BLaER1 (cell line): ENCODE data around the gene TLE2.

Source experiments
- H3K27ac ChIP-seq: shearing (Covaris generic); formaldehyde crosslinking; 2 replicates; pipeline ENCODE4 v1.8.1; 2022
- H3K27me3 ChIP-seq: shearing (Covaris generic); formaldehyde crosslinking; 2 replicates; pipeline ENCODE4 v1.8.1; 2022
- H3K36me3 ChIP-seq: shearing (Covaris generic); formaldehyde crosslinking; 2 replicates; pipeline ENCODE4 v1.8.1; 2022
- H3K4me1 ChIP-seq: shearing (Covaris generic); formaldehyde crosslinking; 2 replicates; pipeline ENCODE4 v1.8.1; 2022
- H3K4me2 ChIP-seq: shearing (Covaris generic); formaldehyde crosslinking; 2 replicates; pipeline ENCODE4 v1.8.1; 2022
- H3K4me3 ChIP-seq: shearing (Covaris generic); formaldehyde crosslinking; 2 replicates; pipeline ENCODE4 v1.8.1; 2022
- H3K9ac ChIP-seq: shearing (Covaris generic); formaldehyde crosslinking; 2 replicates; pipeline ENCODE4 v1.8.1; 2022
- H3K9me3 ChIP-seq: shearing (Covaris generic); formaldehyde crosslinking; 2 replicates; pipeline ENCODE4 v1.8.1; 2022
- H4K20me1 ChIP-seq: shearing (Covaris generic); formaldehyde crosslinking; 2 replicates; pipeline ENCODE4 v1.8.1; 2022
- Cebpa-rat ChIP-seq: shearing (Covaris generic); IDR thresholded peaks from 2 replicates; pipeline ENCODE4 v1.8.1; 2022

The TLE2 gene

DNA sequence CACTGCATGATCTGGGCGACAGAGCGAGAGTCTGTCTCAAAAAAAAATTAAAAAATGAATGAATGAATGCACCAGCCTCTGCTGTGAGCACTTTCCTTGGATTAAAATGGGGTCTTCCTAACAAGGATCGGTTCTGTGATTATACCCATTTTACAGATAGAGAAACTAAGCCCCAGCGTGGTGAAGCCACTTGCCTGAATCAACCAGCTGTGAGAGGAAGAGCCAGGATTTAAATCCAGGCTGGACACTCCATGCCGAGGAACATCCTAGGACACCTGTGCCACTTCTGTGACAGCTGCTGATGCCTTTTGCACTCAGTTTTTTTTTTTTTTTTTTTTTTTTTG lies 19.1 kb upstream of the TLE2 start:
- H3K4me2 ChIP-seq = peak overlapping the region; percentile 87
- H3K27me3 ChIP-seq = no peaks in the 10 kb centered on the region
- no peaks in the 10 kb centered on the region for H3K9me3 ChIP-seq
- peak overlapping the region; percentile 61; the same call in 1 of the 2 replicates for H3K4me3 ChIP-seq
- peaks cover 14% of the 10 kb centered on the region for H3K36me3 ChIP-seq
- 0 out of 2 replicates have a peak overlapping the region, but pooled peaks have one; percentile 60 for H3K9ac ChIP-seq
- TF ChIP-seq Cebpa-rat = no peak
- H3K27ac ChIP-seq = no peak overlapping the region
- peaks cover 53% of the 10 kb centered on the region for H3K4me1 ChIP-seq
- peaks cover 7% of the 10 kb centered on the region for H4K20me1 ChIP-seq

DNA sequence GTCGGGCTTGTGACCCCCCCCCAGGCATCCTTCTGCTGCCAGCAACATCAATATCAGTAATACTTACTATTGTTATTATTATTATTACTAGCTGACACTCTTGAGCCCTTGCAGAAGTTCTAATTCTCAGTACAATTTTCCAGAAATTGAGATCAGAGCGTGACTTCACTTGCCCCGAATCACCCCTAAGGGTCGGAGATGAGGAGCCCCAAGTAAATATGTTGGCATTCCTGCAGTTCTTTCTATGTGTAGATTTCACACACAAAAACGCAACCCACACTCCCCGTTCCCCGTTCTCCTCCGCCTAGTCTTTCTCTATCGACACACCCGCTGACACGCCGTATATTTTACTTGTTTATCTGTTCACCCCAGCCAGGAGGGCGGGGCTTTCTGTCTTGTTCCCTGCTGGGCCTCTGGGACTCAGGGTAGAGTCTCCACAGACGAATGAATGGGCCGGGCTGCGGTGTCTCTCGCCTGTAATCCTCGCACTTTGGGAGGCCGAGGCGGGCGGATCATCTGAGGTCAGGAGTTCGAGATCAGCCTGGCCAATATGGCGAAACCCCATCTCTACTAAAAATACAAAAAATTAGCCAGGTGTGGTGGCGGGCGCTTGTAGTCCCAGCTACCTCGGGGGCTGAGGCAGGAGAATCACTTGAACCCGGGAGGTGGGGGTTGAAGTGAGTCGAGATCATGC lies 18.6 kb upstream of the TLE2 start:
- no peak for TF ChIP-seq Cebpa-rat
- H4K20me1 ChIP-seq = peaks cover 2% of the 10 kb centered on the region
- no peaks in the 10 kb centered on the region for H3K27me3 ChIP-seq
- H3K4me2 ChIP-seq = peak overlapping the region; percentile 87
- H3K4me3 ChIP-seq = peak overlapping the region; percentile 61
- H3K9me3 ChIP-seq = no peaks in the 10 kb centered on the region
- peaks cover 54% of the 10 kb centered on the region for H3K4me1 ChIP-seq
- H3K36me3 ChIP-seq = peaks cover 9% of the 10 kb centered on the region
- H3K27ac ChIP-seq = 0 out of 2 replicates have a peak overlapping the region, but pooled peaks have one; percentile 26
- peak overlapping the region; percentile 60; the same call in 1 of the 2 replicates for H3K9ac ChIP-seq

DNA sequence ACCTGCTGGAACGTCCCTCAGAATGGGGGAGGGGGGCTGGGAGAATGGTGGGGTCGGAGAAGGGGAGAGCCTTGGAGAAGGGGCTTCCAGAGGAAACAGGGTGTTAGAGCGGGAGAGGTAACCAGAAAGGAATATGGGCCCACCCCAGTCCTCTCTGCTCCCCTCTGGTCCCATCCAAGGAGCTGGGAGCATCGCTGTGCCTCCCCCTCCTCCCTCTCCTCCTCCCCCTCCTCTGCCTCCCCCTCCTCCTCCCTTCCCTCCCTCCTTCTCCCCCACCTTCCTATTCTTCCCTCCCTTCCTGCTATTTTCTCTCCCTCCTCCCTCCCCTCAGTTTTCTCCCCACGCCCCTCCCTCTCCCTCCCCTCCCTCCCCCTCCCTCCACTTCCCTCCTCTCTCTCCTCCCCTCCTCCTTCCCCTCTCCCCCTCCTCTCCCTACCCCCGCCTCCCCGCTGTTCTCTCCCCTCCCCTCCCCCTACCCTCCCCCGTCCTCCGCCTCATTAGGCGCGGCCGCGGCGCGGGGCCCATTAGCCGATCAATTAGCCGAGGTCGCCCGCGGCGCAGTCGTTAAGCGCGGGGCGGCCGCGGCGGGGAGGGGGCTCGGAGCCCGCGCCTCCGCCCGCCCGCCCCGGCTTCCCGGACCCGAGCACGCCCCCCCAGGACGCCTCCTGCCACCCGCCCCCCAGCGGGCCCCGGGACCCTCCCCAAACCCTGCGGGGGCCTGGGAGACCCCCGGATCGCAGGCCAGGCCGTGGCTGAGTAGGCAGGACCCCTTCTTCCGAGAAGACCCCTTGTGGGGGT lies 17.8 kb upstream of the TLE2 start:
- Histone ChIP-seq H3K4me1 (peaks cover 58% of the 10 kb centered on the region), H3K27me3 (no peaks in the 10 kb centered on the region), H3K36me3 (peaks cover 2% of the 10 kb centered on the region; the same call in 1 of the 2 replicates), H4K20me1 (no peaks in the 10 kb centered on the region), H3K4me3 (peak overlapping the region; percentile 61), H3K9me3 (no peaks in the 10 kb centered on the region), H3K9ac (peak overlapping the region; percentile 60; the same call in 1 of the 2 replicates), H3K27ac (0 out of 2 replicates have a peak overlapping the region, but pooled peaks have one; percentile 26), H3K4me2 (peak overlapping the region; percentile 87)
- TF ChIP-seq Cebpa-rat = no peak

DNA sequence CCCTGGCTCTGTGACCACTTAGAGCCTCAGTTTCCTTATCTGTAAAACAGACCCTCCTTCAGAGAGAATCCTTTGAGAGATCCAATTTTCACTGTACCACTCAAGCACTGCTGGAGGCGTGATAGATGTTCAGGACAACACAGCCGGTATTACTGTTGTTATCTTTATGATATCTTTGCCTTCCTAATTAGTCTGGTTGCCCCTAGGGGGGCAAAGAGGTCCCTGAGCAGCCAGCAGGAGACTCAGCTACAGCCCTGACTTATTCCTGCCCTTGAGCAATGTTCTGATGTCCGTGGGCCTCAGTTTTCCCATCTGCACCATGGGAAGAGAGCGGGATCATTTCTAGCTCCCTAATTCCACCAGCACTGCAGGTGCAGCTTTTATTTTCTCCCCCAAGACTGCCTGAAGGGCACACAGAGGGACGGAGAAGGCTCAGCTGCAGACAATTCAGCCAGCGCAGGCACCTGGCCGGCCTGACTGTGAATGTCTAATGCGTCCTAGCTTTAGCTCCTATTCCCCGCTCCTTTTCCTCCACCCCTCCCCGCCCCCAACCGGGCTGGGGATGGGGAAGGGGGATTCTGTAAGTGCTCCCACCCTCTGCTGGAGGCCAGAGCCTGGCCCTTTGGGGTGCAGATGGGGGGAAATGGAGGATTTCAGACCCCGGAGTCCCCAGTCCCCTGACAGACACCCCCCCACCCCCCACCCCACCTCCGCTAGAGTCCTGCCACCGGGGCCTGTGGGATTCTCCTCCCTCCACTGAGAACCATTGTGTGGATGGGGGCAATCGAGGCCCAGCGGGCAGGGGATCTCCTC lies 17.0 kb upstream of the TLE2 start:
- H3K4me2 ChIP-seq = peak overlapping the region; percentile 60
- no peak for TF ChIP-seq Cebpa-rat
- no peaks in the 10 kb centered on the region for H4K20me1 ChIP-seq
- H3K9ac ChIP-seq = no peak overlapping the region
- no peaks in the 10 kb centered on the region for H3K36me3 ChIP-seq
- no peak overlapping the region for H3K27ac ChIP-seq
- no peaks in the 10 kb centered on the region for H3K9me3 ChIP-seq
- H3K4me3 ChIP-seq = no peak overlapping the region
- peaks cover 66% of the 10 kb centered on the region for H3K4me1 ChIP-seq
- no peaks in the 10 kb centered on the region for H3K27me3 ChIP-seq

DNA sequence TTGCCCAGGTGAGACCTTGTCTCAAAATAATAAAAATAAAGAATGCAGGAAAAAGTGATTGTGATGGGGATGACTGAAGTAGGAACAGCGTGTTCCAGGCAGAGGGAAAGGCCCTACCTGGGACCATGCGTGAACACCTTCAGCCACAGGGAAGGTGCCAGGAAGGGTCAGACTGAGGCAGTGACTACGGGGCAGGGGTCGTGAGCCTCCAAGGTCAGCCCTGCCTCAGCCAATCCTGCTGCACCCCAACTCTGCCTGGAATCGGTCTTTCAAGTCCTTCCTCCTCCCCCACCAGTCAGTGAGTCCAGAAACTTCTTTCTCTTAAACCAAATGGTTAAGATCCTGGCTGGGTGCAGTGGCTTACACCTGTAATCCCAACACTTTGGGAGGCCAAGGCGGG lies 16.1 kb upstream of the TLE2 start:
- H3K9me3 ChIP-seq = no peaks in the 10 kb centered on the region
- H3K36me3 ChIP-seq = no peaks in the 10 kb centered on the region
- no peaks in the 10 kb centered on the region for H3K27me3 ChIP-seq

DNA sequence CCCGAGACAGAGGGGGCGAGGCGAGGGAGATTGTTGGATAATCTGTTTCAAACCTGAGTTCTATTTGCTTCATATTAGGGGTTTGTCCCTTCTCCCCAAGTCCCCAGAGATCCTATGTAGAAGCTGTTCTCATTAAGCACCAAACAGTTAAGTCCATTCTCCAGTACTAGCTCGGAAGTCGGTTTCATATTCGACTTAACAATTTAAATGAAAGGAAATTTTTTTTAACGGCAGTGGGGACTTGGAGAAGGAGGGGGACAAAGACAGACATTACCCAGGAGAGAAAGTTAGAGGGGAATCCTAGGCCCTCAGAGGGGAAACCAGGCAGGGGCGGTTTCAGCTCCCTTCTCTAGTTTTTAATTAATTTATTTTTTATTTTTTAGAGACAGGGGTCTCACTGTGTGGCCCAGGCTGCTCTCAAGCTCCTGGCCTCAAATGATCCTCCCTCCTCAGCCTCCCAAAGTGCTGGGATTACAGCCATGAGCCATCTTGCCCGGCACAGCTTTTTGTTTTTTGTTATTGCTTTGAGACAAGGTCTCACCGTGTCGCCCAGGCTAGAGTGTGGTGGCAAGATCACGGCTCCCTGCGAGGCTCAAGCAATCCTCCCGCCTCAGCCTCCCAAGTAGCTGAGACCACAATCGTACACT lies 13.7 kb upstream of the TLE2 start:
- no peaks in the 10 kb centered on the region for H3K27me3 ChIP-seq
- no peak for TF ChIP-seq Cebpa-rat
- H3K36me3 ChIP-seq = no peaks in the 10 kb centered on the region

More for the DNA sequence above, 16.1 kb upstream of the TLE2 start:
- no peak for TF ChIP-seq Cebpa-rat
- H3K9ac ChIP-seq = no peak overlapping the region
- no peak overlapping the region for H3K27ac ChIP-seq
- no peaks in the 10 kb centered on the region for H4K20me1 ChIP-seq
- H3K4me2 ChIP-seq = peak overlapping the region; percentile 13; the same call in 1 of the 2 replicates
- no peak overlapping the region for H3K4me3 ChIP-seq
- H3K4me1 ChIP-seq = peaks cover 75% of the 10 kb centered on the region

DNA sequence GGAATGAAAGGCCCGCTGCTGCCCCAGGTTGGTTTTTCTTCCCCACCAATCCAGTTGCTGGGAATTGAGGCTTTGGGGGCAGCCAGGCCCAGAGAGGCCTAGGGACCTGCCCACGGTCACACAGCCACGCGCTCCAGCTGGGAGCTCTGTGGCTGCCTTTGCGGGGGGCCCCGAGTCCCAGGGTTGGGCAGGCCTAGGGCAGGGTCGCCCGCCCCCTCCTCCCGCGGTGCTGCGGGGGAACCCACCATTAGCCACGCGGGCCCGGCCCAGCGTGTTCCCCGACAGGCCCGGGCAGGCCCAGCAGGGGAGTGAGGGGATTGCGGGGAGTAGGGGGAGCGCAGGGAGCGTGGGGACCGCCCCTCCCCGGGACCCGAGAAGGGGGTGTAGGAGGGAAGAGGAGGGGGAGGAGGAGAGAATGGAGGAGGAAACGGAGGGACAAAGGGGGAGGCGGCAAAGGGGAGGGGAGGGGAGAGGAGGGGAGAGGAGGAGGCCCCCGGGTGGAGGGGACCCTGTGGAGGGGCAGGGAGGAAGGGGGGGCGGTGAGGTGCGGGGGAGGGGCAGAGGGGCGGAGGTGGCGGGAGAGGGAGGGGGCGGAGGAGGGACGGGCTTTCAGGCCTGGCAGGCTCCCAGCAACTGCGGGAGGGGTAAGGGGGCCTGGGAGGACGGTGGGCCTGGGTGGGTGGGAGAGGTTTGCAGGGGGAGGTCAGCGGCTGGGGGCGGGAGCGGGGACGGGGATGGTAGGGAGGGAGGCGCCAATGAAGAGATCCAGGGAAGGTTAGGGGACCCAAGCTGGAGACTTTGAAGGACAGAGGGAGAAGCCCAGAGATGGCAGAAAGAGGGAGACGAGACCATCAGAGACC lies 12.9 kb upstream of the TLE2 start:
- no peaks in the 10 kb centered on the region for H4K20me1 ChIP-seq
- peak overlapping the region; percentile 87 for H3K27ac ChIP-seq
- peak overlapping the region; percentile 74 for H3K9ac ChIP-seq
- no peak for TF ChIP-seq Cebpa-rat
- H3K4me2 ChIP-seq = peak overlapping the region; percentile 89
- H3K4me1 ChIP-seq = peaks cover 69% of the 10 kb centered on the region
- no peaks in the 10 kb centered on the region for H3K27me3 ChIP-seq
- H3K9me3 ChIP-seq = no peaks in the 10 kb centered on the region
- no peaks in the 10 kb centered on the region for H3K36me3 ChIP-seq
- H3K4me3 ChIP-seq = peak overlapping the region; percentile 49

More for the DNA sequence above, 13.7 kb upstream of the TLE2 start:
- Histone ChIP-seq H3K9me3 (no peaks in the 10 kb centered on the region), H3K4me1 (peaks cover 74% of the 10 kb centered on the region), H3K4me3 (peak overlapping the region; percentile 44), H3K4me2 (peak overlapping the region; percentile 89), H4K20me1 (no peaks in the 10 kb centered on the region), H3K9ac (peak overlapping the region; percentile 65), H3K27ac (peak overlapping the region; percentile 77)

DNA sequence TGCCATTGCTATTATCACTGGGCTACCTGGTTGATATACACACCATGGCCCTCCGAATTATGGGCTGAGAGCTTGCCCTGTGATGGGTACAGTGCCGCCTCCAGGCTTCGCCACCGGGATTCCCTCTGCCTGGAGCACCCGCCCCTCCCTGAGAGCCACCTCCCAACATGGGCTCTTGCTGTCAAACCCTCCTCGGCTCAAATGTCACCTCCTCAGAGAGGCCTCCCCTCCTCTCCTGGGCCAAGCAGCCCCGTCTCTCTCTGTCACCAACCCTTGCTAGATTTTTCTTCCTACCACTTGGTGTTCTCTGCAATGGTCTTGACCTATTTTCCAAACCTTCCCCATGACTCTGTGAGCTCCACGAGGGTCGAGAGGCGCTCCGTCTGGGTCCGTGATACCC lies 12.2 kb upstream of the TLE2 start:
- Histone ChIP-seq H3K4me1 (peaks cover 75% of the 10 kb centered on the region), H3K4me3 (peak overlapping the region; percentile 49; the same call in 1 of the 2 replicates), H4K20me1 (no peaks in the 10 kb centered on the region), H3K36me3 (no peaks in the 10 kb centered on the region), H3K9me3 (no peaks in the 10 kb centered on the region), H3K27ac (peak overlapping the region; percentile 87), H3K9ac (peak overlapping the region; percentile 74), H3K27me3 (no peaks in the 10 kb centered on the region), H3K4me2 (peak overlapping the region; percentile 83)
- TF ChIP-seq Cebpa-rat = no peak
